ENCODE results near the gene S1PR1.
"Not testable (repeated sequence)": the region's sequence is repeated elsewhere in the genome, so short reads cannot be mapped to it uniquely, and the experiment has no call there.

Gene S1PR1

DNA sequence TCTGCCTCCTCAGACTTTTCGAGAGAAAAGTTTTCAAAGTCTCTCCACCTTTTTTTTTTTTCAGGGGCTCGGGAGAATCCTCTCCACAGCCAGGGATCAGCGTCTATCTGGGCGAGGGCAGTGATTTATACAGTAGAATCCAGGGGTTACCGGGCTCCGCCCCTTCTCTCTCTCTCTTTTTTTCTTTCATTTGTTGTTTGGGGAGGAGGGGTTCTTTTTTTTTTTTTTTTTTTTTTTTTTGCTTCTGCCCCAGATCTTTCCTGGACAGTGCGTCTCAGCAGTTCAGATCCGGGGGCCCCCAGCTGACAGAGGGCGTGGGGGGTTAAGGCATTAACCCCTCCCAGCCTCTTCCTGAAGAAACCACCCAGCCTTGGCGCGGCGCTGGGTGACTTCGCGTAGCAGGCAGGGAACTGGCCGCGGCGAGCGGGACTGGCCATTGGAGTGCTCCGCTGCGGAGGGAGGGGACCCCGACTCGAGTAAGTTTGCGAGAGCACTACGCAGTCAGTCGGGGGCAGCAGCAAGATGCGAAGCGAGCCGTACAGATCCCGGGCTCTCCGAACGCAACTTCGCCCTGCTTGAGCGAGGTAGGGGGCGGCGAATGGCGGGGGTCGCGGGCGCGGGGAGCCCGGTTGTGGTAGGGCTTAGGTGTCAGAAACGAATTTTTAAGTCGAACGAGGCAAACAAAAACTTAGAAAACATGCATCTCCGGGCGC lies at the start of gene S1PR1:
TSS of gene S1PR1 (plus strand) at position 504 of the 713 bp plus-strand sequence. CDS start 1,966 bp downstream, outside the sequence.
- DNase-seq (ENCODE audit: low read depth in 2 of 2): no peak

DNA sequence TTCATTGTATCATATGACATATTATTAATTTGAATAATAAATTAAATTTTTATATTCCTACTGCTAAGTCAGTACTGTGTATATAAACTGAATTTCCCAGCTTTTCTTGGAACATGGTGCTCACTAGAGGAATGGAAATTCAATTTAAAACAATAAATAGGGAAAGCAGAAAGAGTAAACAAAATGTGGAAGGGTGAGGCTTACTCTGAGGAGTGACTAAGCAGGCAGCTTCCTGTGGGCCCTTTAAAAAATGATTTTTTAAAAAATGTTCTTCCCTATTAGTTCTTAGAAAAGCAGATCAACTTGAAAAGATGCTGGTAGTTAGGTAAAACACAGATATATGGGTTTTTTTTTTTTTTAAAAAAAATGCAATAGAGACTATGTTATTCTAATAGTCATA lies 49.5 kb upstream of the S1PR1 start:
- DNase-seq (ENCODE audit: low read depth in 2 of 2): no peak

GRCh38 chr1:101188331-101188730 lies 48.5 kb upstream of the S1PR1 start:
- peak; percentile 46 to 49 for DNase-seq (ENCODE audit: low read depth in 2 of 2)

- DNase-seq (ENCODE audit: low read depth in 2 of 2): not testable (repeated sequence)
Measured at GRCh38 chr1:101188968-101189367, 47.9 kb upstream of the S1PR1 start.

DNA sequence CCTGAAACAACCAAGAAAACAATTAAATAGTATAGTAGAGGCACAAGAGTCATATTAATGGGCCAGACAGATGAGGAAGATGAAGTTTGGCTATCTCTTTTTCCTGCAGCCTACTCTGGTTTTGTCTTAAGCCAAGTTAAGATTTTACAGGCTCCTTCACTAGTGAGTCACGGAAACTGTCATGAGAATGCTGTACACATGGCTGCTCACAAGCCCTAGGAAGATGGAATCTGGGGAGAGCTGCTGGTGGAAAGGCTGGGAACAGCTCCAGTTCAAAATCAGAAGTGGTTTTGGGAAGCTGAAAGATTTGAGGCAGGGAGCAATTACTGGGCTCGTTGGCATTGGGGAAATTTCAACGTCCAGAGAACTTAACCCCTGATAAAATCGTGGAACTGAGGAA lies 46.4 kb upstream of the S1PR1 start:
- DNase-seq (ENCODE audit: low read depth in 2 of 2): peak; percentile 38 to 42

DNA sequence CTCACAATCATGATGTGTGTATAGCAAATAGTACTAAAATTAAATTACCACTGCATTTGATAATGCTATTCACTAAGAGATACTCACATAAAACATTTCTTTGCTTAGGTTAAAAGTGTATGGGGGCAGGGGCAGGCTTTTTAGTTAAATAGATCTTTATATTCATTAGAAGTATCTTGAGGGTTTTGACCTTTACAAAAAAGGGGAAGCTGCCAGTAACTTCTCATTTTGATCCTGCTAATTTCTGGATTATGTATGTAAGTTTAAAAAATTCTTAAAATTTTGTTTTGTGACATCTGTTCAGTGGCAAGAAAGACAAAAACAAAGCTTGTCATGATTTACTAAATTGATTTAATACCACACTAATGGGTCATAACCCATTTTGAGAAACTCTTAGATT lies 45.8 kb upstream of the S1PR1 start:
- no peak for DNase-seq (ENCODE audit: low read depth in 2 of 2)

DNA sequence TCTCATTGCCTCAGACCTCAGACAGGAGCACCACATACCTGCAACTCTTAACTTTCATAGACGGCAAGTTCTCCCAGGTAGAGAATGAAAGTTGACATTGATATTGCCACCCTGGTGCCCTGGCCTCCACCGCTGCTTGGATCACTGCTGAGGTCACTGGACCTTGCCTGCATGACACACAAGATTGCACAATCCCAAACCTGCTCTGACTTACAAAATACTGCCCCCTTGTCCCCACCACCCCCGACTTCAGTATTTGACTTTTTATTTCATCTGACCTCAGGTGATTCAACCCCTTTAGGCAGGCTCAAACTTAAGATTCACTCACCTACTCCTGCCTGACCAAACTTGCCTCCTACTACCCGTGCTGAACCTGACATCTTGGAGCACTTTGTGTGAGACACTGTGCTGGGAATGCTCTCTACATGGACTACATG lies 43.1 kb upstream of the S1PR1 start:
- no peak for DNase-seq (ENCODE audit: low read depth in 2 of 2)

DNA sequence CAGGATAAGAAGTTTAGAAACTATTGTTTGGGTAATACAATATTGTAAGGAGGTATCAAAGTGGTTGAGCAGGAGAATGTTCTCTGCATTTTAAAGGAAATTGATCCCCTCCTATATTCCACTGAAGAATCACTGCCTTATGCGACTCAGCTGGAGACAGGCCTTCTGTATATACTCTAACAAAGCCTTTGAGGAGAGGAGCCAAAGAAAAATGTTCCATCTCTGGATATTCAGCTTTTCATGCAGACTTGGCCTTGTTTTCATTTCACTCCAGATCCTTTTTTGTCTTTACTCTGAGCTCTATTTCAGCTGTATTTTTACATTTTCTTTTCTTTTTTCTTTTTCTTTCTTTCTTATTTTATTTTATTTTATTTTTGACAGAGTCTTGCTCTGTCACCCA lies 42.1 kb upstream of the S1PR1 start:
- DNase-seq (ENCODE audit: low read depth in 2 of 2): no peak

GRCh38 chr1:101196668-101197067 lies 40.2 kb upstream of the S1PR1 start:
- no peak for DNase-seq (ENCODE audit: low read depth in 2 of 2)

GRCh38 chr1:101198842-101199636 lies 37.8 kb upstream of the S1PR1 start:
- no peak for DNase-seq (ENCODE audit: low read depth in 2 of 2)

DNA sequence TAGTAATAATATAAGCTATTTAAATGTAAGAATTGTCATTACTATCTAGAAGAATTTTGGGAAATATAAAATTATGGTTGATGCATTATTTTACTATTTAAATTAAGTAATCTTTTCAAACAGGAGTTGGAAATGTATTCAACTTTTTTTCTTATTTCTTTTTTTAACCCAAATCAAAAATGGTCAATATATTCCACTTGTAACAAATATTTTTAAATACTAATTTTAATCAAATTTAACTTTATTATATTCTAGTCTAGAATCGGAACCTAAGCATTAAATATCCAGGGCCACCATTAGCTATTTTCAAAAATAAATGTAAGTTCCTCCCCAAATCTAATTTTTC lies 37.2 kb upstream of the S1PR1 start:
- DNase-seq (ENCODE audit: low read depth in 2 of 2): no peak

- peak; percentile 86 to 87 for DNase-seq (ENCODE audit: low read depth in 2 of 2)
Measured at GRCh38 chr1:101200513-101200912, 36.3 kb upstream of the S1PR1 start.

- DNase-seq (ENCODE audit: low read depth in 2 of 2): peak; percentile 66 to 74
Measured at GRCh38 chr1:101203820-101204540, 32.8 kb upstream of the S1PR1 start.

GRCh38 chr1:101205457-101205856 lies 31.4 kb upstream of the S1PR1 start:
- DNase-seq (ENCODE audit: low read depth in 2 of 2): no peak

GRCh38 chr1:101206139-101206538 lies 30.7 kb upstream of the S1PR1 start:
- not testable (repeated sequence) for DNase-seq (ENCODE audit: low read depth in 2 of 2)

DNA sequence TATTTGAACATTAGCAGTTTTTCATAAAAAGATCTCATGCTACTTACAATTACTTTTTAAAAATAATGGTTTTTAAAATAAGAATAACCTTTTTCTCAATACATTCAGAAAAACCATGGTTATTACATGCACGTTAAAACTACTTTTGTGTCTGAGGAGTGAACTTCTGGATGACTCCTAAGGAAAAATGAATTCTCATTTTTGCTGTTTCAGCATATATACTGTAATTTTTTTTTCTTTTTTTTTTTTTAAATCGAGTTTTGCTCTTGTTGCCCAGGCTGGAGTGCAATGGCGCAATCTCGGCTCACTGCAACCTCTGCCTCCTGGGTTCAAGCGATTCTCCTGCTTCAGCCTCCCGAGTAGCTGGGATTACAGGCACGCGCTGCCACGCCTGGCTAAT lies 29.5 kb upstream of the S1PR1 start:
- DNase-seq (ENCODE audit: low read depth in 2 of 2): not testable (repeated sequence)

DNA sequence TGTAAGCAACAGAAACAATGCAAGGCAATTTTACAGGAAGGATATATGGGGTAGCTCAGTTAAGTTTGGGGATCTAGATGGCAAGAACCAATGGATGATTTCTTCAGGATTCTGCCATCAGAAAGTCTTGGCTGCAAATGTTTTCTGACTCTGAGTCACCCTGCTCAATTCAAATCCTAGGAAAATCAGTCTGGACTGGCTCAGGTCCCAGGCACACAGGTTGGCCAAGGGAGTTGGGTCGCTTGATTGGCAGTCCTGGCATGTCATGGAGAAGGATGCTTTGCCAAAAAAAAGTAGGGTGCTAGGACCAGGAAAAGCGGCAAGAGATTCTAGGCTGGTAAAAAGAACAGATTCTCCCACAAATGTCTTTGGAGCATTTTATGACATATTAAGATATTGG lies 28.9 kb upstream of the S1PR1 start:
- no peak for DNase-seq (ENCODE audit: low read depth in 2 of 2)

- DNase-seq (ENCODE audit: low read depth in 2 of 2): no peak
Measured at GRCh38 chr1:101215363-101216011, 21.3 kb upstream of the S1PR1 start.

DNA sequence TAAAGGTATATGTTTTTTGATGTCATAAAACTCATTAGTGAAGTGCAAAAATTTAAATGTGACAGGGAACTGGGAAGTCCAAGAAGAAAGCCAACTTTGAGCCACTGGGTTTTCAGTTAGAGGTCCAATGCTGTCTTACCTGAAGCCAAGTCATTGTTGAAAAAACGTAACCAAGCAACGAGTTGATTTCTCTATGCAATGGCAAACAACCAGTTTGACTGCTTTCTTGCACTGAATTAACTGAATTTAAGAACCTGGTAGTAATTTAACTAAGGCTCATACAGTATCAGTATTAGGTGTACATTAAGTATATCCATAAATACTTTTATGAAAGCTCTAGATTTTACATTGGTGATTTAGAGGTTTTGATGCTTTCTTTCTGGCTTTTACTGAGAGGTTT lies 20.2 kb upstream of the S1PR1 start:
- no peak for DNase-seq (ENCODE audit: low read depth in 2 of 2)

- no peak for DNase-seq (ENCODE audit: low read depth in 2 of 2)
Measured at GRCh38 chr1:101217148-101217547, 19.7 kb upstream of the S1PR1 start.

DNA sequence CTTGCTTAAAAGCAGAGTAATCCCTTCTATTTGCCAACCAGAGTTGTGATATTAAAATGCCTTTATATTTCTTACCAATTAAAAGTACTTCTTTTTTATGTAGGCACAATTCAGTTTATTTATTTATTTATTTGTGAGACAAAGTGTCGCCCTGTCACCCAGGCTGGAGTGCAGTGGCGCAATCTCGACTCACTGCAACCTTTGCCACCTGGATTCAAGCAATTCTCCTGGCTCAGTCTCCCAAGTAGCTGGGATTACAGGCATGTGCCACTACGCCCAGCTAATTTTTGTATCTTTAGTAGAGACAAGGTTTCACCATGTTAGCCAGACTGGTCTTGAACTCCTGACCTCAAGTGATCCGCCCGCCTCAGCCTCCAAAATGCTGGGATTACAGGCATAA lies 17.9 kb upstream of the S1PR1 start:
- DNase-seq (ENCODE audit: low read depth in 2 of 2): not testable (repeated sequence)

Measured in fibroblast of skin of left quadriceps (primary cell).